Loucy (cell line): Measurements from ENCODE around the gene DHX30.

Experiments used
- EZH2phosphoT487 ChIP-seq: fragments of 200-600 bp; IDR thresholded peaks from 2 replicates; pipeline ENCODE4 v1.6.1; 2018; ENCODE audit warnings: antibody characterized with exemption, mild to moderate bottlenecking, moderate library complexity, borderline replicate concordance
- TF ChIP-seq, protein P1 (sequence below): fragments of 200-600 bp; sonication (generic); conservative IDR thresholded peaks from 2 replicates; pipeline ENCODE4 v1.5.1; 2014; ENCODE audit warnings: mild to moderate bottlenecking, antibody characterized with exemption, low read length

DNA sequence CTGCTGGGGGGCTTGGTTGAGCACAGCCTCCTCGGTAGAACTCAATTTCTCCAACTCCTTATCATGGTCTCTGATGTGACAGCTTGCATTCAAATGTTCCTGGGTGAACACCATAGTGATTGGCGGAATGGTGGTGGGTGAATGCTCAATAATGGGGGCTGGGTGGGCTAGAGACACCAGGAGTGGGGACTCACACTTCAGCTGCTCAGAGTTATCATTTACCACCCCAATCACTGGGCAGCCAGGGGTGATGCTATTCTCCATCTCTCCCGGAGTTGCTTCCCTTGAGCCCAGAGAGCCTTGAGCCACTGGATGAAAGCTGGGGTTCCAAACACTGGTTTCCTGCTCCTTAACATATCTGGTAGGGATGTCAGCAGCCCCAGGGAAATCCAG lies 88.7 kb downstream of the DHX30 start:
- TF ChIP-seq, protein P1, sequence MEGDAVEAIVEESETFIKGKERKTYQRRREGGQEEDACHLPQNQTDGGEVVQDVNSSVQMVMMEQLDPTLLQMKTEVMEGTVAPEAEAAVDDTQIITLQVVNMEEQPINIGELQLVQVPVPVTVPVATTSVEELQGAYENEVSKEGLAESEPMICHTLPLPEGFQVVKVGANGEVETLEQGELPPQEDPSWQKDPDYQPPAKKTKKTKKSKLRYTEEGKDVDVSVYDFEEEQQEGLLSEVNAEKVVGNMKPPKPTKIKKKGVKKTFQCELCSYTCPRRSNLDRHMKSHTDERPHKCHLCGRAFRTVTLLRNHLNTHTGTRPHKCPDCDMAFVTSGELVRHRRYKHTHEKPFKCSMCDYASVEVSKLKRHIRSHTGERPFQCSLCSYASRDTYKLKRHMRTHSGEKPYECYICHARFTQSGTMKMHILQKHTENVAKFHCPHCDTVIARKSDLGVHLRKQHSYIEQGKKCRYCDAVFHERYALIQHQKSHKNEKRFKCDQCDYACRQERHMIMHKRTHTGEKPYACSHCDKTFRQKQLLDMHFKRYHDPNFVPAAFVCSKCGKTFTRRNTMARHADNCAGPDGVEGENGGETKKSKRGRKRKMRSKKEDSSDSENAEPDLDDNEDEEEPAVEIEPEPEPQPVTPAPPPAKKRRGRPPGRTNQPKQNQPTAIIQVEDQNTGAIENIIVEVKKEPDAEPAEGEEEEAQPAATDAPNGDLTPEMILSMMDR: no peak
- no peak for TF ChIP-seq EZH2phosphoT487
